LNCaP clone FGC (cell line): ENCODE results near the gene AQP7.

Source experiments
- DNase-seq: peaks from one replicate; pipeline ENCODE4 v3.0.0-alpha.2; 2011; ENCODE audit warnings: low read depth
- H3K4me3 ChIP-seq: 2 replicates; pipeline ENCODE4 v1.5.1; 2011; ENCODE audit warnings: mild to moderate bottlenecking, low read depth, low read length, control low read depth
- TF ChIP-seq, protein P1 (sequence below): IDR thresholded peaks from 2 replicates; pipeline ENCODE4 v1.5.1; 2012; ENCODE audit warnings: mild to moderate bottlenecking; ENCODE audit not compliant: control insufficient read depth, insufficient read depth; ENCODE audit errors: extremely low read depth

AQP7 gene

DNA sequence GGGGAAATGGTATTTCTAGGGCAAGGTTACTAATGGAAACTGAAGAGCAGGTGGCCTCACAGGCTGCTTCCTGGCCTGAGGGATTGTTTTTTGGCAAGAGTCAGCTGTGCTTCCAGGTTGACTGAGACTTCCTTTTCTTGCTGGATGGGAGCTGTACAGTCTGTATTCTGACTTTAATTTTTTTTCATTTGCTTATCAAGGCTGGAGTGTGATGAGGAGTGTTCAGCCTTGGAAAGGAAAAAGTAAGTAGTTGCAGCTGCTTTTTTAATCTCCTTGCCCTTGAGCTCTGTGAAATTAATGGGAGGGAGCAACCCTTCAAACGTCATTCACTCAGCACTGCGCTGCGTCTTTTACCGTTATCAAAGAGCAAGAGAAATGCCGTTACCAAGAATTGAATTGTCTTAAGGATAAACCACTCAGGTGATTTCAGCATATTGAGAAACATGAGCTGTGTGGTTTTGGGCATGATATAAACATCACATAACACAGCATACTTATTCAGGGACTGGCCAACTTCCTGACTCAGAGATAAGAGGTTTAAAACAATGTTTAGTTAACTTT, 47.6 kb downstream of the AQP7 start:
- no peak for DNase-seq
- TF ChIP-seq, protein P1, sequence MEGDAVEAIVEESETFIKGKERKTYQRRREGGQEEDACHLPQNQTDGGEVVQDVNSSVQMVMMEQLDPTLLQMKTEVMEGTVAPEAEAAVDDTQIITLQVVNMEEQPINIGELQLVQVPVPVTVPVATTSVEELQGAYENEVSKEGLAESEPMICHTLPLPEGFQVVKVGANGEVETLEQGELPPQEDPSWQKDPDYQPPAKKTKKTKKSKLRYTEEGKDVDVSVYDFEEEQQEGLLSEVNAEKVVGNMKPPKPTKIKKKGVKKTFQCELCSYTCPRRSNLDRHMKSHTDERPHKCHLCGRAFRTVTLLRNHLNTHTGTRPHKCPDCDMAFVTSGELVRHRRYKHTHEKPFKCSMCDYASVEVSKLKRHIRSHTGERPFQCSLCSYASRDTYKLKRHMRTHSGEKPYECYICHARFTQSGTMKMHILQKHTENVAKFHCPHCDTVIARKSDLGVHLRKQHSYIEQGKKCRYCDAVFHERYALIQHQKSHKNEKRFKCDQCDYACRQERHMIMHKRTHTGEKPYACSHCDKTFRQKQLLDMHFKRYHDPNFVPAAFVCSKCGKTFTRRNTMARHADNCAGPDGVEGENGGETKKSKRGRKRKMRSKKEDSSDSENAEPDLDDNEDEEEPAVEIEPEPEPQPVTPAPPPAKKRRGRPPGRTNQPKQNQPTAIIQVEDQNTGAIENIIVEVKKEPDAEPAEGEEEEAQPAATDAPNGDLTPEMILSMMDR = no peak
- H3K4me3 ChIP-seq = no peak overlapping the region

DNA sequence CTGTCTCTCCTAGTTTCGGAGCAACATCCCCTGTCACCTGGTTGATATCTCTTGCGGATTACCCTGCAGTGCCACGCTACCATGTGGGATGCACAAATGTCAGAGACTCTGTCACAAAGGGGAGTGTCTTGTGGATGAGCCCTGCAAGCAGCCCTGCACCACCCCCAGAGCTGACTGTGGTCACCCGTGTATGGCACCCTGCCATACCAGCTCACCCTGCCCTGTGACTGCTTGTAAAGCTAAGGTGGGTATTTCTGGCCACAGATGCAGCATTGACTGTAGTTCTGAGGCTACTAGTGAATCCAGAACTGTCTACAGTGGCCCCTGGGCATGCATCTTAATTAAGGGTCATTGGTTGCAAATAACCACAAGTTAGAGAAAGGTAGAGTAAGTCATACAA, 50.8 kb downstream of the AQP7 start:
- no peak overlapping the region for H3K4me3 ChIP-seq
- no peak for DNase-seq
- TF ChIP-seq, protein P1 = no peak

DNA sequence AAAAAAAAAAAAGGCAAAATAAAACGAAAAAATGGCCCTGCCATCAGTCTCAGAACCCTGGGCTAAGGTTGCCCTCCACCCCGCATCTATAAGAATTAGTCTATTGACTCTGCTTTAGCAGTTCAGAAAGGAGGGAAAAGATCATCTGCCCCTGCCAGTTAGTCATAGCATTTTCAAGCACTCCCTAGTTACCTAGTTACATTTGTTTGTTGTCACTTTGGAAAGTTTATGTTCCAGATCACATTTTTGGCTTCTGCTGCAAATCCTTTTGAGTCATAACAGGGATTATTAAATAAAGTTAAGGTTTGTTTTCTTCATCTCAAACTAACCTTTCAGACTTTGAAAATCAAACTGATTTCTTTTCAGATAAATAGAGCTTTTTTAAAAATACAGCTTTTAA, 52.1 kb downstream of the AQP7 start:
- no peak for DNase-seq
- TF ChIP-seq, protein P1 = no peak
- no peak overlapping the region for H3K4me3 ChIP-seq

DNA sequence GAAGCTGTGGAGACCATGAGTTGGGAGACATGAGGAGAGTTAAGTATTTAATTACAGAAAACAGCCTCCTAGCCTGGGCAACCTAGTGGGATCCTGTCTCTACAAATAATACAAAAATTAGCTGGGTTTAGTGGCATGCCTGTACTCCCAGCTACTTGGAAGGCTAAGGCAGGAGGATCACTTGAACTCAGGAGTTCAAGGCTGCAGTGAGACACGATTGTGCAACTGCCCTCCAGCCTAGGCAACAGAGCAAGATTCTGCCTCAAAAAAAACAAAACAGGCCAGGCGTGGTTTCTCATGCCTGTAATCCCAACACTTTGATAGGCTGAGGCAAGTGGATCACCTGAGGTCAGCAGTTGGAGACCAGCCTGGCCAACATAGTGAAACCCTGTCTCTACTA, 52.6 kb downstream of the AQP7 start:
- DNase-seq = no peak
- H3K4me3 ChIP-seq = no peak overlapping the region
- TF ChIP-seq, protein P1 = no peak

DNA sequence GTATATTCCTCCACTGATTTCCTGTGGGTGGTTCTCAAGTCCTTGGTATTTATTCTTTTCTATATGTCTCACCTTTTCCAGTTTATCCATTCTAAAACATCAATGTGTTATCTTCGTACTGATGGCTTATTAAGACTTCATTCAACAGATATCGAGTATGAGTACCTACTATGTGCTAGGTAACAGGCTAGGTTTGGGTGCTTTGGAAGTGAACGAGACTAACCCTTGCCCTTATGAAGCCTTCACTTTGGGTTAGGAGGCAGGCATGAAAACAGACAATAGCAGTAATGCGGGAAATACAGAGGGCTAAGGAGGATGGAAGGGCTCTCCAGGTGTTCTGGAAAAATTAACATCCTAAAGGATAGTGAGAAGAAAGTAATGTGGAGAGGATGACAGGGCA, 53.4 kb downstream of the AQP7 start:
- H3K4me3 ChIP-seq = no peak overlapping the region
- no peak for DNase-seq
- TF ChIP-seq, protein P1 = no peak

DNA sequence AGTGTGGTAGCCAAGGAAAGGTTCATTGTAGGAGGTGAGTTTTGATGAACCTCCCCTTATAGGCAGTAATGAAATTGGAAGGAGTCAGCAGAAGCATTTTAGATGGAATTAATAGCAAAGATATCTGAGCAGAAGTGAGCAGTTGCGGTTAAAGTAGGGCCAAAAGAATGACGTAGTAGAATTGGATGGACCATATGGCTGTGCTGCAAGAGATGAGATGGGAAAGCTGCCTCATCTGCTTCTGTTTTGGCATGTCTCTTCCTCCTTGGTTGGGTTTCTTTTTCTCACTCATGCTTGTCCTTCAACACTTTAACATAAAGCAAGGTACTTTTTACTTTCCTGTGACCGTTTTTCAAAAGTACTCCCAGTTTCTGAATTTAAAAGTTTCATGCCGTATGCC, 55.8 kb downstream of the AQP7 start:
- no peak for DNase-seq

DNA sequence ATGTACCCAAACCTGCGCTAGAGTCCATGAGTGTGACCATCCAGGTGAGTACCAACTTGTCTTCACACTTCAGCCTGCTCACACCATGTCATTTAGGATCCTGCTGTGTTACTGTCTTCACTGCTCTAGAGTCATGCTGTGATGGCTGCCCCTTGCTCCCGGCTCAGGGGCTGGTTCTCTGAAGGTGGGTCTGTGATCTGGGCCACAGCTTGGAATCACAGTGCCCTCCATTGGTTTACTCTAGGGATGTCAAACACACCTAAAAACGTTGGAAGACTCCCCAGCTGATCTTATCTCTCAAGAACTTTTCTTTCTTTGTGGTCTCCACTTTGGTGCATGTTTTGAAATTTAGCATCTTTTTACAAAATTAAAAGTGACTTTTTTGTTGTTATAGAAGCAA, 58.2 kb downstream of the AQP7 start:
- no peak for DNase-seq
- TF ChIP-seq, protein P1 = no peak
- H3K4me3 ChIP-seq = no peak overlapping the region

More for the DNA sequence above, 55.8 kb downstream of the AQP7 start:
- TF ChIP-seq, protein P1 = no peak
- H3K4me3 ChIP-seq = no peak overlapping the region
